ENCODE data around the gene KCNF1. TPM values are rescaled to one million over a fixed set of nuclear protein-coding genes. Genes with fewer than 3 reads are reported as not detected.

The KCNF1 gene
- total RNA-seq, 2 donors from 2014 or later = not detected

- Histone ChIP-seq H3K9me3 (no peaks in the 10 kb centered on the region), H3K27me3 (replicated peaks; ENCODE audit: insufficient read depth) (peaks cover 4% of the 10 kb centered on the region), H3K4me3 (no peak overlapping the region), H3K4me1 (ENCODE audit: control insufficient read depth in 1 of 2, low read depth in 2 of 2) (no peaks in the 10 kb centered on the region), H3K36me3 (no peaks in the 10 kb centered on the region), H3K27ac (no peak overlapping the region)
- TF ChIP-seq, protein P1, sequence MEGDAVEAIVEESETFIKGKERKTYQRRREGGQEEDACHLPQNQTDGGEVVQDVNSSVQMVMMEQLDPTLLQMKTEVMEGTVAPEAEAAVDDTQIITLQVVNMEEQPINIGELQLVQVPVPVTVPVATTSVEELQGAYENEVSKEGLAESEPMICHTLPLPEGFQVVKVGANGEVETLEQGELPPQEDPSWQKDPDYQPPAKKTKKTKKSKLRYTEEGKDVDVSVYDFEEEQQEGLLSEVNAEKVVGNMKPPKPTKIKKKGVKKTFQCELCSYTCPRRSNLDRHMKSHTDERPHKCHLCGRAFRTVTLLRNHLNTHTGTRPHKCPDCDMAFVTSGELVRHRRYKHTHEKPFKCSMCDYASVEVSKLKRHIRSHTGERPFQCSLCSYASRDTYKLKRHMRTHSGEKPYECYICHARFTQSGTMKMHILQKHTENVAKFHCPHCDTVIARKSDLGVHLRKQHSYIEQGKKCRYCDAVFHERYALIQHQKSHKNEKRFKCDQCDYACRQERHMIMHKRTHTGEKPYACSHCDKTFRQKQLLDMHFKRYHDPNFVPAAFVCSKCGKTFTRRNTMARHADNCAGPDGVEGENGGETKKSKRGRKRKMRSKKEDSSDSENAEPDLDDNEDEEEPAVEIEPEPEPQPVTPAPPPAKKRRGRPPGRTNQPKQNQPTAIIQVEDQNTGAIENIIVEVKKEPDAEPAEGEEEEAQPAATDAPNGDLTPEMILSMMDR (IDR thresholded peaks at IDR 0.05) = no peak
- ATAC-seq (ENCODE audit: insufficient number of reproducible peaks, low FRiP score, low read depth) (no peak), DNase-seq (ENCODE audit: low spot score) (no peak)
Measured at GRCh38 chr2:10920764-10921388, 9.1 kb downstream of the KCNF1 start.

DNA sequence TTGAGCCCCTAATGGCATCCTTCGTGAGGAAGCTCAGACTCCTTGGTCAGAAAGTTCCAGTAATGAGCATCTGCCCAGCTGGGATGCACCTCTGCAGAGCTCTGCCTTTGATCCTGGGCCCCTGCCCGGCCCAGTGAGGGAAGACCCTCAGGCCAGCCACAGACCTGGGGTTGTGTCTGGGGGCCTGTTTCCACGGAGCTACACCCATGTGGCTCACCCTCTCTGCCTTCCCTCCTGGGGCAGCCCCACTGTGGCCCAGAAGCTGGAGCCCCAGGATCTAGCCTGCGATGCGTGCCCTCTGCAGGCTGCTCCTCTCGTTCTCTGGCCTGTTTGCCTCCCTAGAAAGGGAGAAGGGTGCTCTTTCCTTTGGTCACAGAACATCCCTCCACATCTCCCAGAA is 9.8 kb downstream of the KCNF1 start:
- no peak overlapping the region for H3K4me3 ChIP-seq
- DNase-seq (ENCODE audit: low spot score) = no peak

GRCh38 chr2:10922307-10923007 is 10.7 kb downstream of the KCNF1 start:
- no peak overlapping the region for H3K4me3 ChIP-seq
- no peaks in the 10 kb centered on the region for H3K4me1 ChIP-seq (ENCODE audit: control insufficient read depth in 1 of 2, low read depth in 2 of 2)
- H3K27ac ChIP-seq = no peak overlapping the region
- no peaks in the 10 kb centered on the region for H3K9me3 ChIP-seq
- ATAC-seq (ENCODE audit: insufficient number of reproducible peaks, low FRiP score, low read depth) = no peak
- H3K27me3 ChIP-seq (replicated peaks; ENCODE audit: insufficient read depth) = peaks cover 4% of the 10 kb centered on the region
- DNase-seq (ENCODE audit: low spot score) = no peak
- no peaks in the 10 kb centered on the region for H3K36me3 ChIP-seq
- TF ChIP-seq, protein P1 (IDR thresholded peaks at IDR 0.05) = no peak

More for the DNA sequence above, 9.8 kb downstream of the KCNF1 start:
- no peak for ATAC-seq (ENCODE audit: insufficient number of reproducible peaks, low FRiP score, low read depth)
- no peaks in the 10 kb centered on the region for H3K36me3 ChIP-seq
- peaks cover 4% of the 10 kb centered on the region for H3K27me3 ChIP-seq (replicated peaks; ENCODE audit: insufficient read depth)
- no peaks in the 10 kb centered on the region for H3K4me1 ChIP-seq (ENCODE audit: control insufficient read depth in 1 of 2, low read depth in 2 of 2)
- TF ChIP-seq, protein P1 (IDR thresholded peaks at IDR 0.05) = no peak
- no peaks in the 10 kb centered on the region for H3K9me3 ChIP-seq
- H3K27ac ChIP-seq = no peak overlapping the region

- no peak overlapping the region for H3K27ac ChIP-seq
- no peaks in the 10 kb centered on the region for H3K9me3 ChIP-seq
- TF ChIP-seq, protein P1 (IDR thresholded peaks at IDR 0.05) = no peak
- ATAC-seq (ENCODE audit: insufficient number of reproducible peaks, low FRiP score, low read depth) (no peak), DNase-seq (ENCODE audit: low spot score) (no peak)
- no peaks in the 10 kb centered on the region for H3K36me3 ChIP-seq
- no peaks in the 10 kb centered on the region for H3K4me1 ChIP-seq (ENCODE audit: control insufficient read depth in 1 of 2, low read depth in 2 of 2)
- H3K4me3 ChIP-seq = no peak overlapping the region
- peaks cover 4% of the 10 kb centered on the region for H3K27me3 ChIP-seq (replicated peaks; ENCODE audit: insufficient read depth)
Measured at GRCh38 chr2:10923008-10923375, 11.3 kb downstream of the KCNF1 start.

DNA sequence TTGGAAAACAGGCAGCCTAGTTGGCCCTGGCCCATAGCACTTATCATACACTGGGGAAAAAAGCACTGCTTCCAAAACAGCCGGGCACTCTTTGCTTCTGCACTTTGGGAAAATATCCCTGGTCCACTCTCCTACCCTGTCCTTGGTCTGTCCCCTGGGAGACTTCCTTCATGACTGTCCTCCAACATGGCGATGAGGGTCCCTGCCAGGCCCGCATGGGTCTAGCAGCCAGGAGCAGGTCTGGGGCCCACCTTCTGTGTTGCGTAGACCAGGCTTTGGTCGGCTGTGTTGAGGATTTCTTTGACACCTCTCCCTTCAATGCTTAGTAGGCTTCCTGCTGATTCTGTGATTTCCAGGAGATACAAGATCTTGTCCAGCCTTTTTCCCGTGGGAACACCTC is 12.2 kb downstream of the KCNF1 start:
- H3K27me3 ChIP-seq (replicated peaks; ENCODE audit: insufficient read depth) = peaks cover 4% of the 10 kb centered on the region
- H3K4me1 ChIP-seq (ENCODE audit: control insufficient read depth in 1 of 2, low read depth in 2 of 2) = no peaks in the 10 kb centered on the region
- no peaks in the 10 kb centered on the region for H3K36me3 ChIP-seq
- TF ChIP-seq, protein P1 (IDR thresholded peaks at IDR 0.05) = no peak
- no peak for DNase-seq (ENCODE audit: low spot score)
- no peak overlapping the region for H3K4me3 ChIP-seq
- H3K9me3 ChIP-seq = no peaks in the 10 kb centered on the region
- ATAC-seq (ENCODE audit: insufficient number of reproducible peaks, low FRiP score, low read depth) = no peak
- no peak overlapping the region for H3K27ac ChIP-seq

All from thoracic aorta (tissue), 2 donors.